H4 (cell line): ENCODE data around the gene KRTAP10-4. TPM values are rescaled to one million over a fixed set of nuclear protein-coding genes. Genes with fewer than 3 reads are reported as not detected.
"Not testable (repeated sequence)": the region's sequence is repeated elsewhere in the genome, so short reads cannot be mapped to it uniquely, and the experiment has no call there.

Source experiments
- DNase-seq: peaks from one replicate; pipeline ENCODE4 v3.0.0-alpha.2; 2015; ENCODE audit warnings: low spot score
- total RNA-seq: library from RNA; depleted of rRNA; stranded (reverse); fragments of >200 nt; shearing (Covaris generic); gene quantifications from 2 replicates; pipeline ENCODE4 v1.2.3, GENCODE V29; 2014

Gene KRTAP10-4
- total RNA-seq, 1 experiment from 2014 or later: not detected

- DNase-seq: no peak
These were observed 5.0 kb downstream of the KRTAP10-4 start for GRCh38 chr21:44578371-44579055.

DNA sequence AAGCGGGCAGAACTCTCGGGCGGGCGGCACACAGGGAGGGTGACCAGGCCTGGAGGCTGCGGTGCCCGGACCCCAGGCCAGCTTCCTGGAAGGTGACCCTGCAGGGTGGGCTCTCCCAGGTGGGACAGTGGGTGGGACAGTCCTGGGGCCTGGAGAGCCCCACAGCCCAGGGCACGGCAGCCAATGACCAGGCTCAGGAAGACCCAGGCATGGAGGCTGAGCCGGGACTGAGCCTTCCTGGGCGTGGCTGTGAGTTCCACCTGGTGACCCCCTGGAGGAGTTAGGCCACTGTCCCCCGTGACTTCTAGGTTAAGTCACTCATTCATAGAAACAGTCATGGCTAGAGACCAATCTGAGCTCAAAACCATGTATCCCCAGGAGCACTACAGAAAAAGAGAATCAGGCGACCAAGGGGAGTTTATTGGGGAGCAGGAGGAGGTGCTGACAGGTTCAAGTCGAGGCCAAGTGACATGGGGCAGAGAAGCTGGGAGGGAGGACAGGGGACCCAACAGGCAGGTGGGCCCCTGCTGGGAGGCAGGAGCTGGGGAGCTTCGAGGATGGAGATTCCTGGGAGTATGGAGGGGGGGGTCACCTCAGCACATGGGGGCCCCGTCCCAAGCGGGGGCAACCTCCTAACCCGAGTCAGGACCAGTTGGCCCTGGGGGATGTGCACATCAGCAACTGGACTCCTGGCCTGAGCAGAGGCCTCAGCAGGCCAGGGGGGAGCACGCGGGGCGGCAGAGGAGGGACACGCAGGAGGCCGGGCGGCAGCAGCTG is 5.7 kb downstream of the KRTAP10-4 start:
- DNase-seq: no peak

GRCh38 chr21:44579833-44580144 is 6.3 kb downstream of the KRTAP10-4 start:
- no peak for DNase-seq

- DNase-seq: not testable (repeated sequence)
These were observed 6.8 kb downstream of the KRTAP10-4 start, which contains the start of gene KRTAP10-5 for GRCh38 chr21:44580231-44580821. KRTAP10-5 (minus strand) TSS chr21:44580604; CDS start chr21:44580578, 26 bp downstream.

DNA sequence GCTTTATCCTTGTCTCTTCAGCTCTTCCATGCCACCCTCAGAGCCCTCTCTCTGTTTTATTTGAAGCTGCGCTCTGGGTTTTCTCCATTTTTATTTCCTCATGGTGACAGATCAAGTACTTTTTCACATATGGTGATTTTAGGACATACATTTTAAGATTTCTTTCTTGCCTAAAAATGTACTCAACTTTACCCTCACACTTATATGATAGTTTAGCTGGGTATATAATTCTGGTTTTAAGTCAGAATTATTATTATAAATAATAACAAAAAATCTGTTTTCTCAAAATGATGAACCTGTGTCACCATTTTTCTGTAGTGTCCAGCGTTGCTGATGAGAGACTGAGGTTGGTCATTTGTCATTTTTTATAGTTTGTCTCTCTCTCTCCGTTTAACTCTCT is 7.6 kb downstream of the KRTAP10-4 start:
- no peak for DNase-seq

- DNase-seq: no peak
These were observed 8.5 kb downstream of the KRTAP10-4 start for GRCh38 chr21:44582055-44582454.

DNA sequence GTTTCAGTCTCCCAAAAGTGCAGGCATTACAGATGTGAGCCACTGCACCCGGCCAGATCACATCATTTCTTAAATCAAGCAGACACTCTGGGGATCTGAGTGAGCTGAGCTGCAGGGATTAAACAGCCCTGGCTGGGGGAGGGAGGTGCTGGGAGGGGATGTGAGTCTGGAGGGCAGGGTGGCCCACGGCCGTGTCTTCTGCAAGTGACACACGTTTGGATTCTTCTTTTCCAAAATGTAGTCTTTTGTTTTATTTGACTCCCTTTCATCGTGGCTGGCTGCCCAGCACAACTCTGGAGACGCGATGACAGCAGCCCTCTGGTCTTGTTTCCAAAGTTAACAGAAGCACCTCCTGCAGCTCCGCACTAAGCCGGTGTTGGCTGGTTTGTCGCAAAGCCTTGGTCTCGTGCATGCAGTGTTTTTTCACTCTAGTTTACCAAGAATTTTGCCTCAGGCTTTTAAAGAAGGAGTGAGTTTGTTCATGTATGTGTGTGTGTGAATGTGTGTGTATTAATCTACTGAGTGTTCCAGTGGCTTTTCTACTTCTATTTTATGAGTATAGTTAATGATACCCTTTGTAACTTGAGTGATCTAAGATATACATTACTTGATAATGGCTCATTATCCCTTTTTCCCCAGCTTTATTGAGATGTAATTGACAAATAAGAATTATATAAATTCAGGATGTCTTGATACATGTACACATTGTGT is 9.7 kb downstream of the KRTAP10-4 start:
- DNase-seq: no peak

DNA sequence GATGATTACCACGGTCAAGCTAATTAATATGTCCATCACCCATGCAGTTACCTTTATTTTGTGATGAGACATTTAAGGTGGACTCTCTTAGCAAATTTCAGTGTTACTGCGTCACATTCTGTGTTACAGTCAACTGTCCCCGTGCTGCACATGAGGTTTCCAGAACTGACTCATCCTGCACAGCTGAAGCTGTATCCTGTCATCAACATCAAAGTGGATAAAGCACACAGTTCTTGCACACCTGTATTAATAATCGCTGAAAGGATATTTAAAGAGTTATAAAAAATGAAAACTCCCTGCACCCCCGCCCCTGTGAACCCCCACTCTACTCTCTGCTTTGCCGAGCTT is 10.2 kb downstream of the KRTAP10-4 start:
- DNase-seq: no peak

GRCh38 chr21:44585892-44586291 is 12.4 kb downstream of the KRTAP10-4 start:
- DNase-seq: no peak

DNA sequence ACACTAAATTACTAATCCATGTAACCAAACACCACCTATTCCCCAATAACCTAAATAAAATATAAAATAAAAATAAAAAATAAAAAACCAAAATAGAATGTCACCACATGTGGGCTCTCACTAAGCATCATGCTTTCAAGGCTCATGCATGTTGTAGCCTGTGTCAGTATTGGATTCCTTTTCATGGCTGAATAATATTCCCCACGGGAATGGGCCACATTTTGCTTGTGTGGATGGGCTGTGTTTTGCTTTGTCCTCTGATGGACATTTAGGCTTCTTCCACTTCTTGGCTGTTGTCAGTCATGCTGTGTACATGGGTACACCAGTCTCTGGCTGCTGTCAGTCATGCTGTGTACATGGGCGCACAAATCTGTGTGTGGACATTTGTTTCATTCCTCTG is 15.6 kb downstream of the KRTAP10-4 start:
- DNase-seq: no peak

GRCh38 chr21:44589586-44590305 is 16.2 kb downstream of the KRTAP10-4 start:
- no peak for DNase-seq

DNA sequence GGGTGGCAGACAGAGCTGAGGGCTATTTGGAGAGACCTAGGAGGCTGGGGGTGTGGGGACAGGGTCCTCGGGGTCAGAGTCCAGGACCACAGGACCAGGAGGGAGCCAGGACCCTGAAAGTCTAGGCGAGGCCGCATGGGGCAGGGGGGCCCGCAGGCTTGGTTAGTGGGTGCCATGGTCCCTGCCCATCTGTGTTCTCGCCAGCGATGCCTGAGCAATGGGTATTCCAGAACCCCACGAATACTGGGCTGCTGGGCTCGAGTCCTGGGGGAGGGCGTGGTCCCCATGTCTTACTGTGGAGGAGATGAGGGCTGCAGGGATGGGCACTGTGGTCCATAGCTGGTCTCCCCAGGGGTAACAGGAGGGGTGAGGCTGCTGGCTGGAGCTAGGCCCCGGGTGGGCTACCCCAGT is 16.8 kb downstream of the KRTAP10-4 start:
- DNase-seq: no peak

- DNase-seq: not testable (repeated sequence)
These were observed 17.6 kb downstream of the KRTAP10-4 start for GRCh38 chr21:44590897-44591800.

GRCh38 chr21:44591801-44592130 is 18.2 kb downstream of the KRTAP10-4 start:
- not testable (repeated sequence) for DNase-seq

DNA sequence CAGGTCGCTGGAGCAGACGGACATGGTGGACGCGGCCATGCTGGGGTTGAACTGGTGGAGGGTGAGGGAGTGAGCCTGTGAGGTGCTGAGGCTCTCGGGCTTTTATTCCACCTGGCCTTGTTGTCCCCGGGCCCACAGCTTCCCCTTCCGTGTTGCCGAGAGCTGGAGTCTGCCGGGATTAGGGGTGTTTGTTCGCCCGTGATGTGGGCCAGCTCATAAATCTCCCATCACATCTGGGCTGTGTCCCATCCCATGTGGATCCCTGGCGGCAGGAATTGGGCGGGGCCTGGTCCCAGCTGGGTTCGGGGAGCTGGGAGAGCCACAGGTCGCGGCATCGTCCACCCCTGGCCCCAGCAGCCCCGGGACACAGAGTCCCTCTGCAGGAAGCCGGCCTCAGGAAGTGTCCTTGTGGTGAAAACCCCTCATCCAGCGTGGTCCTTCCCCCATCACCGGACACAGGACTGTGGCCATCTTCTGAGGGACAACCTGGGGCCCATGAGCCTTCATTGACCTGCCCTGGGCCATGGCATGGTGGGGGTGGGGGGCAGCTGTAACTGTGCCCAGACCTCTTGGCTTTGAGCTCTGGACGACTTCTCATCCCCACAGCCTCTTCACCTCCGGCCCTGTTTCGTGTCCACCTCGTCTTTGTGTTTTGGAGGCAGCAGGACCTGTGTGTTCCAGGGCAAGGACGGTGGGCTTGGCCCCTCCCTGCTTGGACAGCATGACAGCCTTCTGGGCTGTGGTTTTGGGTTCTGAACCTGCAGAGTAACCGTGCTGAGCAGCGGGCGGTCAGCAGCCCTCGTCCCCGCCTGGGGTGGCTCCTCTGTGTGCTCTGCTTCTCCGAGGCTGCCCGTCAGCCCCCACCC is 19.1 kb downstream of the KRTAP10-4 start, which contains the start of gene KRTAP10-6:
TSS of gene KRTAP10-6 (minus strand) at position 60 of the 866 bp plus-strand sequence. CDS start at position 39, 21 bp downstream.
- no peak for DNase-seq

- no peak for DNase-seq
These were observed 20.3 kb downstream of the KRTAP10-4 start for GRCh38 chr21:44593598-44594405.

- no peak for DNase-seq
These were observed 20.9 kb downstream of the KRTAP10-4 start for GRCh38 chr21:44594406-44594916.

- no peak for DNase-seq
These were observed 22.0 kb downstream of the KRTAP10-4 start for GRCh38 chr21:44595524-44595923.
